ENCODE results near the gene PLGRKT.
"Not testable (repeated sequence)": the region's sequence is repeated elsewhere in the genome, so short reads cannot be mapped to it uniquely, and the experiment has no call there.

Gene PLGRKT

GRCh38 chr9:5321058-5321457, 116.7 kb downstream of the PLGRKT start:
- H3K9me3 ChIP-seq (ENCODE audit: control insufficient read depth, insufficient read depth, low read length) = no peaks in the 10 kb centered on the region
- no peaks in the 10 kb centered on the region for H3K9me2 ChIP-seq (replicated peaks; ENCODE audit: control insufficient read depth, low read length)
- H3K4me3 ChIP-seq (ENCODE audit: low read length) = no peak overlapping the region
- H3F3A ChIP-seq (ENCODE audit: control insufficient read depth, insufficient read depth) = no peaks in the 10 kb centered on the region
- TF ChIP-seq CTCF (IDR thresholded peaks at IDR 0.05; ENCODE audit: low read depth, low read length, poor library complexity, severe bottlenecking) (no peak), EZH2phosphoT487 (IDR thresholded peaks at IDR 0.05; ENCODE audit: borderline replicate concordance, low read length) (no peak)
- no peaks in the 10 kb centered on the region for H3K36me3 ChIP-seq (ENCODE audit: control insufficient read depth, low read length)
- no peaks in the 10 kb centered on the region for H3K79me2 ChIP-seq (ENCODE audit: control insufficient read depth, low read length)
- no peaks in the 10 kb centered on the region for H4K20me1 ChIP-seq (ENCODE audit: control insufficient read depth, insufficient read depth, low read depth, low read length)
- no peak overlapping the region for H3K27ac ChIP-seq (ENCODE audit: low read depth, low read length)
- H3K4me1 ChIP-seq (ENCODE audit: control insufficient read depth, low read length) = no peaks in the 10 kb centered on the region
- H3K27me3 ChIP-seq (ENCODE audit: control insufficient read depth, low read length) = no peaks in the 10 kb centered on the region
- H3K4me2 ChIP-seq (ENCODE audit: low read length) = no peak overlapping the region

GRCh38 chr9:5316406-5316805, 121.3 kb downstream of the PLGRKT start:
- not testable (repeated sequence) for H3K27me3 ChIP-seq (ENCODE audit: control insufficient read depth, low read length); H3K4me3 ChIP-seq (ENCODE audit: low read length); H3K9me3 ChIP-seq (ENCODE audit: control insufficient read depth, insufficient read depth, low read length); H3K79me2 ChIP-seq (ENCODE audit: control insufficient read depth, low read length); H3K4me1 ChIP-seq (ENCODE audit: control insufficient read depth, low read length); H3K4me2 ChIP-seq (ENCODE audit: low read length); H4K20me1 ChIP-seq (ENCODE audit: control insufficient read depth, insufficient read depth, low read depth, low read length); H3K27ac ChIP-seq (ENCODE audit: low read depth, low read length); H3K9me2 ChIP-seq (replicated peaks; ENCODE audit: control insufficient read depth, low read length); H3F3A ChIP-seq (ENCODE audit: control insufficient read depth, insufficient read depth); H3K36me3 ChIP-seq (ENCODE audit: control insufficient read depth, low read length)

GRCh38 chr9:5315187-5315923, 122.4 kb downstream of the PLGRKT start:
- Histone ChIP-seq H3K4me3 (ENCODE audit: low read length) (no peak overlapping the region), H4K20me1 (ENCODE audit: control insufficient read depth, insufficient read depth, low read depth, low read length) (no peaks in the 10 kb centered on the region), H3F3A (ENCODE audit: control insufficient read depth, insufficient read depth) (no peaks in the 10 kb centered on the region), H3K4me1 (ENCODE audit: control insufficient read depth, low read length) (no peaks in the 10 kb centered on the region), H3K79me2 (ENCODE audit: control insufficient read depth, low read length) (no peaks in the 10 kb centered on the region), H3K9me2 (replicated peaks; ENCODE audit: control insufficient read depth, low read length) (no peaks in the 10 kb centered on the region), H3K27ac (ENCODE audit: low read depth, low read length) (no peak overlapping the region), H3K36me3 (ENCODE audit: control insufficient read depth, low read length) (no peaks in the 10 kb centered on the region), H3K9me3 (ENCODE audit: control insufficient read depth, insufficient read depth, low read length) (no peaks in the 10 kb centered on the region), H3K27me3 (ENCODE audit: control insufficient read depth, low read length) (no peaks in the 10 kb centered on the region), H3K4me2 (ENCODE audit: low read length) (no peak overlapping the region)
- no peak for TF ChIP-seq EZH2phosphoT487 (IDR thresholded peaks at IDR 0.05; ENCODE audit: borderline replicate concordance, low read length)
- no peak for TF ChIP-seq CTCF (IDR thresholded peaks at IDR 0.05; ENCODE audit: low read depth, low read length, poor library complexity, severe bottlenecking)

- no peaks in the 10 kb centered on the region for H3K9me2 ChIP-seq (replicated peaks; ENCODE audit: control insufficient read depth, low read length)
- H3K27me3 ChIP-seq (ENCODE audit: control insufficient read depth, low read length) = no peaks in the 10 kb centered on the region
- H3K4me2 ChIP-seq (ENCODE audit: low read length) = no peak overlapping the region
- H3K36me3 ChIP-seq (ENCODE audit: control insufficient read depth, low read length) = no peaks in the 10 kb centered on the region
- no peaks in the 10 kb centered on the region for H3K4me1 ChIP-seq (ENCODE audit: control insufficient read depth, low read length)
- no peak overlapping the region for H3K27ac ChIP-seq (ENCODE audit: low read depth, low read length)
- H3F3A ChIP-seq (ENCODE audit: control insufficient read depth, insufficient read depth) = no peaks in the 10 kb centered on the region
- H3K4me3 ChIP-seq (ENCODE audit: low read length) = no peak overlapping the region
- TF ChIP-seq EZH2phosphoT487 (IDR thresholded peaks at IDR 0.05; ENCODE audit: borderline replicate concordance, low read length) = no peak
- TF ChIP-seq CTCF (IDR thresholded peaks at IDR 0.05; ENCODE audit: low read depth, low read length, poor library complexity, severe bottlenecking) = no peak
- H3K79me2 ChIP-seq (ENCODE audit: control insufficient read depth, low read length) = no peaks in the 10 kb centered on the region
- no peaks in the 10 kb centered on the region for H4K20me1 ChIP-seq (ENCODE audit: control insufficient read depth, insufficient read depth, low read depth, low read length)
- H3K9me3 ChIP-seq (ENCODE audit: control insufficient read depth, insufficient read depth, low read length) = no peaks in the 10 kb centered on the region
Observed at GRCh38 chr9:5310851-5311250, 126.9 kb downstream of the PLGRKT start.

All from DOHH2 (cell line).